GM21619 (cell line): Measurements from ENCODE around the gene C19orf47.
"Not testable (repeated sequence)": the region's sequence is repeated elsewhere in the genome, so short reads cannot be mapped to it uniquely, and the experiment has no call there.

Experiments used
- ATAC-seq: cut with Tn5 transposase; IDR thresholded peaks from one replicate; pipeline ENCODE4 v1.9.1; 2021; ENCODE audit not compliant: unreplicated experiment

Gene C19orf47

DNA sequence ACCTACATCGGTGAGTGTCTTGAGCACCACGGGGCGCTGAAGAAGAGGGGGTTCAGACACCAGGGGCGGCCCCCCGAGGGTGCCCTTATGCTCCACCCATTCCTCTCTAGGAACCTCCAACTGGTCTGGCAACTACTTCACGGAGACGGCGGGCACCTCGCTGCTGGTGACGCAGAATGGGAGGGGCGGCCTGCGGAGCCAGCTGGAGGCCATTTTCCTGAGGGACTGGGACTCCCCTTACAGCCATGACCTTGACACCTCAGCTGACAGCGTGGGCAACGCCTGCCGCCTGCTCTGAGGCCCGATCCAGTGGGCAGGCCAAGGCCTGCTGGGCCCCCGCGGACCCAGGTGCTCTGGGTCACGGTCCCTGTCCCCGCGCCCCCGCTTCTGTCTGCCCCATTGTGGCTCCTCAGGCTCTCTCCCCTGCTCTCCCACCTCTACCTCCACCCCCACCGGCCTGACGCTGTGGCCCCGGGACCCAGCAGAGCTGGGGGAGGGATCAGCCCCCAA, 29.7 kb upstream of the C19orf47 start:
- no peak for ATAC-seq

- ATAC-seq: no peak
Measured at GRCh38 chr19:40376286-40376862, 28.2 kb upstream of the C19orf47 start.

- no peak for ATAC-seq
Measured at GRCh38 chr19:40374084-40374483, 25.9 kb upstream of the C19orf47 start.

- ATAC-seq: no peak
Measured at GRCh38 chr19:40371802-40372122, 23.6 kb upstream of the C19orf47 start.

GRCh38 chr19:40370997-40371801, 23.0 kb upstream of the C19orf47 start:
- ATAC-seq: no peak

DNA sequence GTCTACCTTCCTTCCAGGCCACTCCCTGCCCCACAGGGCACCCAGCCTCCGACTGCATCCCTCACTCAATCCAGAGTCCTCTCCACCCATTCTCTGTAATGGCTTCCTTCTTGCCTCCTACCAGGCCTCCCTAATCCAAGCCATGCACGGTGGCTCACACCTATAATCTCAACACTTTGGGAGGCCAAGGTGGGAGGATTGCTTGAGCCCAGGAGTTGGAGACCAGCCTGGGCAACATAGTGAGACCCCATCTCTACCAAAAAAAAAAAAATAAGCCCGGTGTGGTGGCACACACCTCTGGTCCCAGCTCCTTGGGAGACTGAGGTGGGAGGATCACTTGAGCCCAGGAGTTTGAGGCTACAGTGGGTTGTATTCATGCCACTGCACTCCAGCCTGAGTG, 22.1 kb upstream of the C19orf47 start:
- ATAC-seq: not testable (repeated sequence)

DNA sequence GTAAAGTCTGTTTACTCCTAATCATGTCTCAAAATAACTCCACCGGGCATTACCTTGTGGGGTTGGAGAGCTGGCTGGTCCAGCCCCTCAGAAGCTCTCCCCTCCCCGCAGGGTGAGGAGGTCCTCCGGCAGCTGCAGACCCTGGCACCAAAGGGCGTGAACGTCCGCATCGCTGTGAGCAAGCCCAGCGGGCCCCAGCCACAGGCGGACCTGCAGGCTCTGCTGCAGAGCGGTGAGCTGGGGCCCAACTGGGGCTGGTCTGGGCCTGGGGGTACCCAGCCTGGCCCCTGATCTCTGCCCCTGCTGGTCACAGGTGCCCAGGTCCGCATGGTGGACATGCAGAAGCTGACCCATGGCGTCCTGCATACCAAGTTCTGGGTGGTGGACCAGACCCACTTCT, 21.6 kb upstream of the C19orf47 start:
- ATAC-seq: no peak

GRCh38 chr19:40367577-40368434, 19.6 kb upstream of the C19orf47 start:
- ATAC-seq: no peak

- ATAC-seq: no peak
Measured at GRCh38 chr19:40366697-40367561, 18.7 kb upstream of the C19orf47 start.

- no peak for ATAC-seq
Measured at GRCh38 chr19:40365613-40366401, 17.6 kb upstream of the C19orf47 start.

GRCh38 chr19:40365010-40365409, 16.8 kb upstream of the C19orf47 start:
- ATAC-seq: no peak

GRCh38 chr19:40363069-40363468, 14.9 kb upstream of the C19orf47 start:
- no peak for ATAC-seq

DNA sequence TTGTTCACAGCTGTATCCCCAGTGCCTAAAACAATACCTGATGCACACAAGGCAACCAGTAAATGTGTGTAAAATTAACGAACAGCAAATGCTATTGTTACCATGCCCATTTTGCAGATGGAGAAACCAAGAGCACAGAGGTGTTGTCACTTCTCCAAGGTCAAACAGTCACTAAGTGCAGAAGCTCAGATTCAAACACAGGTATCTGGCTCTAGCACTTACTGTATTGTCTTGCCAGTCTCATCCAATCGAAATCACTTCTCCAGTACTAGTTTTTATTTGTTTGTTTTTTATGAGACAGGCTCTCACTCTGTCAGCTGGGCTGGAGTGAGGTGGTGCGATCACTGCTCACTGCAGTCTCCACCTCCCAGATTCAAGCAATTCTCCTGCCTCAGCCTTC, 14.0 kb upstream of the C19orf47 start:
- no peak for ATAC-seq

DNA sequence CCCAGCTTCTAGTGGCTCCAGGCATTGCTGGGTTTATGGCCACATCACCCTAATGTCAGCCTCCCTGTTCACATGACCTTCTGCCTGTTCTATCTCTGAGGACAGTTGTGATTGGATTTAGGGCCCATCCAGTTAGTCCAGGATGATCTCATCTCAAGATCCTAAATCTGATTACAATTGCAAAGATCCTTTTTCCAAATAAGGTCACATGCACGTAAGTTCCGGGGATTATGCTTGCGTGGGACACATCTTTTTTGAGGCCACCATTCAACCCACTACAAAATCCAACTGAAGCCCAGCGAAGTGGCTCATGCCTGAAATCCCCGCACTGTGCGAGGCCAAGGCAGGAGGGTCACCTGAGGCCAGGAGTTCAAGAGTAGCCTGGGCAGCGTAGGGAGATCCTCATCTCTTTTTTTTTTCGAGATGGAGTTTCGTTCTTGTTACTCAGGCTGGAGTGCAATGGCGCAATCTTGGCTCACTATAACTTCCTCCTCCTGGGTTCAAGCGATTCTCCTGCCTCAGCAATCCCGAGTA, 12.6 kb upstream of the C19orf47 start:
- no peak for ATAC-seq

GRCh38 chr19:40360020-40360707, 12.0 kb upstream of the C19orf47 start:
- ATAC-seq: no peak

DNA sequence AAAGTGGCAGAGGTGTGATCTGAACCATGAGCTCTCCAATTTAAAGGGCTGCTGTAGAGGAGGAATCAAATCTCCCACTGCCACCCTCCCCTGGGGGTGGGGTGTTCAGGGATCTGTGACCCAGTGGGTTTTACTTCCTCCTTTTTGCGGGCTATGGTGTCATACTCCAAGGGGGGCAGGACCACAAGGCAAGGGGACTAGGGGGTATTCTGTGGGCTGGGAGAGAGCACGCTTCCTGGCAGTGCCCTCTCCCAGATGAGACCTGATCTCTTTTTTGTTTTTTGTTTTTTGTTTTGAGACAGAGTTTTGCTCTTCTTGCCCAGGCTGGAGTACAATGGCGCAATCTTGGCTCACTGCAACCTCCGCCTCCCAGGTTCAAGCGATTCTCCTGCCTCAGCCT, 10.6 kb upstream of the C19orf47 start:
- ATAC-seq: no peak

GRCh38 chr19:40357640-40358039, 9.4 kb upstream of the C19orf47 start:
- ATAC-seq: no peak

GRCh38 chr19:40356681-40357595, 8.7 kb upstream of the C19orf47 start:
- no peak for ATAC-seq
